Left renal pelvis (tissue), 4 donors: Measurements from ENCODE around the gene CES5A. TPM values are rescaled to one million over a fixed set of nuclear protein-coding genes. Genes with fewer than 3 reads are reported as not detected.
"Not testable (repeated sequence)": the region's sequence is repeated elsewhere in the genome, so short reads cannot be mapped to it uniquely, and the experiment has no call there.

Source experiments
- DNase-seq, 4 donors: peaks; one replicate each; pipeline ENCODE4 v3.0.0-alpha.2; 2013; ENCODE audit warnings: low read depth in 4 of 4, low spot score in 3 of 4
- polyA plus RNA-seq, 4 donors: library from polyadenylated mRNA; unstranded; fragments of 120-200 nt; gene quantifications; one replicate each; pipeline ENCODE4 v1.2.1, GENCODE V29; 2013; ENCODE audit not compliant: insufficient read length in 4 of 4

Gene CES5A, protein sequence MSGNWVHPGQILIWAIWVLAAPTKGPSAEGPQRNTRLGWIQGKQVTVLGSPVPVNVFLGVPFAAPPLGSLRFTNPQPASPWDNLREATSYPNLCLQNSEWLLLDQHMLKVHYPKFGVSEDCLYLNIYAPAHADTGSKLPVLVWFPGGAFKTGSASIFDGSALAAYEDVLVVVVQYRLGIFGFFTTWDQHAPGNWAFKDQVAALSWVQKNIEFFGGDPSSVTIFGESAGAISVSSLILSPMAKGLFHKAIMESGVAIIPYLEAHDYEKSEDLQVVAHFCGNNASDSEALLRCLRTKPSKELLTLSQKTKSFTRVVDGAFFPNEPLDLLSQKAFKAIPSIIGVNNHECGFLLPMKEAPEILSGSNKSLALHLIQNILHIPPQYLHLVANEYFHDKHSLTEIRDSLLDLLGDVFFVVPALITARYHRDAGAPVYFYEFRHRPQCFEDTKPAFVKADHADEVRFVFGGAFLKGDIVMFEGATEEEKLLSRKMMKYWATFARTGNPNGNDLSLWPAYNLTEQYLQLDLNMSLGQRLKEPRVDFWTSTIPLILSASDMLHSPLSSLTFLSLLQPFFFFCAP
- under 1 TPM in 1 of 4 donors, not detected in 3; 0.11 TPM for polyA plus RNA-seq

GRCh38 chr16:55875273-55875672, at the start of gene CES5A:
Gene CES5A, minus strand, starts transcription at chr16:55875373. Its CDS starts 152 bp downstream, at chr16:55875221.
- DNase-seq: no peak

GRCh38 chr16:55922662-55923061, 47.5 kb upstream of the CES5A start:
- no peak for DNase-seq

DNA sequence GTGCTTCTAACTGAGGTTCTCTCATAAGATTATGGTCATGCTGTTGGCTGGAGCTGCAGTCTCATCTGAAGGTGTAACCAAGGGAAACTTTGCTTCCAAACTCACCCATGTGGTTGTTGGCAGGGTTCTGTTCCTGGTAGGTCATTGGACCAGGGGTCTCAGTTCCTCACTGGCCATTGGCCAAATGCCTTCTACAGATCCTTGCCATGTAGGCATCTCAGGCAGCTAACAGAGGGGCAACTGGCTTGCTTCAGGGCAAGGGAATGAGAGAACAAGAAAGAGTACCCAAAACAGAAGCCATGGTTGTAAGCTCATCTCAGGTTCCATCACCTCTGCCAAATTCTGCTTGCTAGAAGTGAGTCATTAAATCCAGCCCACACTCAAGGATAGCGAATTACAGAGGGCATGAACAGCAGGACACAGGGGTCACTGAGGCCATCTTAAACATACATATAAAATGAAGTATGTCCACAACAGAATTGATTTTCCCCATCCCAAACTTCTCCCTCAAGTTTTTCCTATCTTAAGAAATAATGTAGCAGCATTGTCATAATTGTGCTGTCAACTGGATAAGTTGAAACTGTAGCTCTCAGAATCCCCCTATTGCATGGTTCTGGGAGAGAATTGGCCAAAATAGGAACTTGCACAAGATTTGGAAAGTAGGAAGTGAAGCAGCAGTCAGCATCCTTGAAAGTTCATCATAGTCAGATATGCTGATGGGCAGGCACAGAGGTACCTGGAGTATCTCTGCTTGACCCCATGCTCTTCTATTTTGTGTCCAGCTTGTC, 42.4 kb upstream of the CES5A start:
- no peak for DNase-seq

GRCh38 chr16:55915096-55915827, 40.1 kb upstream of the CES5A start:
- DNase-seq: peak in 1 of 4 donors; percentile 25

DNA sequence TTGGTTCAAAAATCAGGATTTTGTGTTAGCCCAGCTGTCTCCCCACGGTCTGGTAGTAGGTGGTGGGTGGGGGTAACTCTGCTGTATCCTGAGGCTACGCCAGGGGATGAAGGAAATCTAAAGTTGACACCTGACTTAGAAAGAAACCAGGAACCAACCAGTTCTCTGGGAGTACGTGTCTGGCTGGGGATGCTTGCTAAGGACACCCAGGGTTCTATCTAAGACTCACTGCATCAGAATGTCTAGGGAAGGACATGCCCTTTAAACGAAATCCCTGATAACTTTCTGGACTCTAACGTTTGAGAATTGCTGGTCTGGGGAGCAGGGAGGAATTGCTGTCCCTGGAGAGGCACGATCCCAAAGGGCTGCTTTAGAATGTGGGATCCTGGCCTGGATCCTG, 39.2 kb upstream of the CES5A start:
- no peak for DNase-seq

GRCh38 chr16:55913716-55914115, 38.5 kb upstream of the CES5A start:
- no peak for DNase-seq

GRCh38 chr16:55913121-55913520, 37.9 kb upstream of the CES5A start:
- DNase-seq: not testable (repeated sequence)

- no peak for DNase-seq
These were observed 36.8 kb upstream of the CES5A start for GRCh38 chr16:55912022-55912421.

GRCh38 chr16:55911616-55912015, 36.4 kb upstream of the CES5A start:
- DNase-seq: no peak

DNA sequence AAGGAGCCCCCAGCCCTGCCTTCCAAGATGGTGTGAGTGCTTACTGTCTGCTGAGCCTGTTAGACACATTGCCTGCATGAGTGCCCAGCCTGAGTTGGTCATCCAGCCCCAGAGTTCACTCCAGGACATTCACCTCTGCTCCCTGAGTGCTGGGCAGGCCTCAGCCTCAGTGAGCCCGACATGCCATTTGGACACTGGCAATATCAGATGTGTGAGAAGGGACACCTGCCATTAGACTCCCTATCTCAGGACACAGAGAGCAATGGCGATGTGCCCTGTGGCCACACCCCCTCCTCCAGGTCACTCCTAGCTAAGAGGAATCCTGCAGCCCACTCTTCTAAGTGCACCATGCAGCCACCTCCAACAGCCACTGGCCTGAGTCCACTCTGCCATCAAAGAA, 34.7 kb upstream of the CES5A start:
- no peak for DNase-seq

DNA sequence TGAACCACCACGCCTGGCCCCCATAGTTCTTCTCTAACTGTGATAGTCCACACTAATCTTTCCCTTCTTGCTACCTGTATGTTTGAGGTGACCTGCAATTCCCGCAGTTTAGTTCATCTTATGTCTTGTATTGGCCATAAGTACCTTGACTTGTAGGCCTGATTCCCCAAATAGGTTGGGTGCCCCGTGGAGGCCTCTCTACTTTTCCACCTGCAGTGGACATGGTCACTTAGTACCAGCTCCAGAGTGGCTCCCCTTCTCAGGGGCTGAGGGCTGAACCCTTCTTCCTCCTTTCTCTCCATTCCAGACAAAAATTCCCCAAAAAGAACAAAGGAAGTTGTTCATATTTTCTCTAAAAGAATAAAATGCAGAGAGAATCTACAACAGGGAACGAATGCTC, 33.5 kb upstream of the CES5A start:
- no peak for DNase-seq

DNA sequence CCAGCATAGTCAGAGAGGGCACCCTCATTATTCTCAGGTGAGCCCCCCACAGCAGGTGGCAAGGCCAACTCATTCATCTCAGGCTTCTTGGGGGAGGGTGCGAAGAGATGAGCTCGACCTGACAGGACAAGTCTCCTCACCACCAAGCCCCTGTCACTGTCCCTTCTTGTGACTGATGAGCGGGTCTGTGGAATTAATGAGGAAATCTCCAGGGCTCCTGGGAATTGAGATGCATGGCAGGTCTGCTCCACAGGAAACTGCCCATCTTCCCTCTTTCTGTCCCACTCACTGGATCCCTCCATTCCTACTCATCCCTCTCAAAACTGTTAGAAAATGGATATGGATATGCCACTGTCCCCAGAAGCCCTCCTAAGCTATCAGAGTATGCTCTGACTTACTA, 32.5 kb upstream of the CES5A start:
- DNase-seq: no peak

DNA sequence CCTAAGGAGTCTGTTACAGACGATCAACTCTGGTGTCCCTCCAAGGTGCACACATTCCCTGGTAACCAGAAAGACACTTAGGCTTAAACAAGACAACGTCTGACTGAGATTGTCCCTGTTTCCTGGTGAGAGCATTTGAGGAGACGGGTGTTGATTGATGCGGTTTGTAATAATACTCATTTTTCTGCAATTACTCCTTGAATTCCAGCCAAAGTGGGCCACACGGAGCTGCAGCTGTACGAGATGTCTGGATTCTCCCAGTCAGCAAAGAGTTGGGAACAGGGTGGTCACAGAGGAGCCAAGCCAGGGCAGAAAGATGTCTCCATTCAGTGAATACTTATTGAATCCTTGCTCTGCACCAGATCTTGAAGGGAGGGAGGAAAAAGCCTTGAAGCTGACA, 30.9 kb upstream of the CES5A start:
- DNase-seq: no peak

GRCh38 chr16:55905651-55906050, 30.5 kb upstream of the CES5A start:
- DNase-seq: no peak

DNA sequence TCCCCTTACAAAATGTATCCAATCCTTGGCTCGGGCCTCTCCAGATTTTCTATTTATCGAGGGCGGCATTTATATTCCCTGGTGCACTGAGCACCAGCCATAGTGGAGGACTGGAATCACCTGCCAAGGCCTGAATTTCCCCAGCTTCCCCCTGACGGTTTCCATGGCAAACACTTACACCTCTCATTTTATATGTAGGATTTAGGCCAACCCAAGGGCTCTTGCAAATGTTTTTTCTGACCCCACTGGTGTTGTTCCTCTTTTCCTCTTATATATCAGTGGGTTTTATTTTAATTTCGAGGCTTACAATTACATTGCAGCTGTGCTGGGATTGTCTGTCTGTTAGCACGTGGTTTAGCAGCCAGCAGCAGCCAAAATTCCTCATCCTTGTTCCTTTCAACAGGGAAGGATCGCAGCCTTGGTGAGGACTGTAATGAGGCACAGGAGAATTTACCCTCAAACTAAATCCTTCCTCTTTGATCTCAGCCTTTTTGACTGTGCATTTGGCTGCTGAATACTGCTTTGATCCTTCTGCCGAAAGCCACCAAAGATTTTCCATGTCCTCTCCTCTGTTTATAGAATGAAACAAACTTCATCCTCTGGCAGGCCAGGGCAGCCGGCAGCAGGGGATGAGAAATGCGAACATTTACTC, 26.5 kb upstream of the CES5A start:
- DNase-seq: no peak

- DNase-seq: no peak
These were observed 25.6 kb upstream of the CES5A start for GRCh38 chr16:55900616-55901393.

DNA sequence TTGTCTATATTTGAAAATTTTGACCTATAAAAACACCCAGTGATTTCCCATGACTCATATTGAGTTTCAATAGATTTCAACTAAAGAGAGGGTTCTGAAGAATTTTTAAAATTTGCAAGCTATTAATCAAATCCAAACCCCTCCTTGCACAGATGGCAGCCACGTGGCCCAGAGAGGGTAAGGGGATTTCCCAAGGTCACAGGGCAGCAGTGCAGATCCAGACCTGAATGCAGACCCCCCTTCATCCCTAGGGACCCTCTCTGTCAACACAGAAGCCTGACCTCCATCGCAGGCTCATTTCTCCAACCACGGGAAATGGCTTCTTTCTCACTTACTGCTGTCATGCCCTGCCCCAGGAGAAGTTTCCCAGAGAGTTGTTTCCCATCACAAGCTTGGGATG, 24.7 kb upstream of the CES5A start:
- DNase-seq: no peak

GRCh38 chr16:55898592-55898991, 23.4 kb upstream of the CES5A start:
- DNase-seq: no peak

DNA sequence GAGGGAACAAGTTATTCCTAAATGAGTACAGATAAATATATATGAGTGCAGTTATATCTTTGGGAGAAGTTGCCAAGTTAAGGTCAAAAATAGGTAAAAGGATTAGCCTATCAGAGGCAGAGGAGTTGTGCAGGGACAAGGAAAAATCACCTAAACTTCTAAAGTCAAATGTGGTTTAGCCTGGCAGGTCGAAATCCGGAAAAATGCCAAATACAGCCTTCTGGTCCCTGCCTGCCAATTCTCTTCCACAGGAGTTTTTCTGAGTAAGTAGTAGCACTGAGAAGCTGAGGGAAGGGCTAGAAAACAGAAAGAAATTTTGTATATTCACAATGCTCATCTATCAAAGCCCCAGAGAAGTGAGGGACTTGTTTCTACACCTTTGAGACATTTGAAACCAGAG, 17.6 kb upstream of the CES5A start:
- DNase-seq: no peak

DNA sequence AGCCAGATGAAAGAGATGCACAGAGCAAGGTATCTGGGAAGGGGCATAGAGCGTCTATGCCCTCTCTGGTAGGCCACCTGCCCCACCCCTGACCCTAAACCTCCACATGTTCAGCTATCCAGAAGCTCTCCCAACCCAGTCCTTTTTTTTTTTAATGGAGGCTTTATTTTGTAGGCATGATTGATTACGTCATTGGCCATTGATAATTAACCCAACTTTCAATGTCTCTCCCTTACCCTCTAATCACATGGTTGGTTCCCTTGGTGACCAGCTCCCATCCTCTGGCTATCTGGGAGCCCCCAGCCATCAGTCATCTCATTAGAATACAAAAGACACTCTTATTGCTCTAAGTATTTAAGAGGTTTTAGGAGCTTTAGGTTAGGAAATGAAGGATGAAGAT, 14.3 kb upstream of the CES5A start:
- no peak for DNase-seq
